Effector memory CD8-positive, alpha-beta T cell (primary cell): ENCODE results near the gene TEX14.
A peak's percentile ranks its signal among the peaks of the same experiment; 100 is the strongest.

Experiments used
- ATAC-seq: fragments of 150-1000 bp; cut with Tn5 transposase; replicated peaks from 2 replicates; pipeline ENCODE4 v1.10.0; 2021; ENCODE audit warnings: mild to moderate bottlenecking, moderate library complexity
- DNase-seq, 3 experiments: peaks; one replicate each; pipeline ENCODE4 v3.0.0; 2021
- H3K27ac Mint-ChIP-seq, 2 donors: one replicate each; pipeline ENCODE4 v1.8.0; 2022; ENCODE audit warnings: mild to moderate bottlenecking in 2 of 2, mixed read lengths in 2 of 2, moderate library complexity in 2 of 2
- H3K27me3 Mint-ChIP-seq, 2 donors: one replicate each; pipeline ENCODE4 v1.8.0; 2022; ENCODE audit warnings: mixed read lengths in 2 of 2
- H3K36me3 Mint-ChIP-seq: one replicate; pipeline ENCODE4 v1.8.0; 2022; ENCODE audit warnings: mild to moderate bottlenecking, moderate library complexity, mixed read lengths; ENCODE audit not compliant: insufficient read depth
- H3K4me1 Mint-ChIP-seq, 2 donors: one replicate each; pipeline ENCODE4 v1.8.0; 2022; ENCODE audit warnings: low read depth in 2 of 2, mixed read lengths in 2 of 2
- H3K4me3 Mint-ChIP-seq, 2 donors: one replicate each; pipeline ENCODE4 v1.8.0; 2022; ENCODE audit warnings: mild to moderate bottlenecking in 2 of 2, mixed read lengths in 2 of 2, moderate library complexity in 2 of 2
- H3K9me3 Mint-ChIP-seq, 2 donors: one replicate each; pipeline ENCODE4 v1.8.0; 2022; ENCODE audit warnings: mixed read lengths in 2 of 2

TEX14 gene

DNA sequence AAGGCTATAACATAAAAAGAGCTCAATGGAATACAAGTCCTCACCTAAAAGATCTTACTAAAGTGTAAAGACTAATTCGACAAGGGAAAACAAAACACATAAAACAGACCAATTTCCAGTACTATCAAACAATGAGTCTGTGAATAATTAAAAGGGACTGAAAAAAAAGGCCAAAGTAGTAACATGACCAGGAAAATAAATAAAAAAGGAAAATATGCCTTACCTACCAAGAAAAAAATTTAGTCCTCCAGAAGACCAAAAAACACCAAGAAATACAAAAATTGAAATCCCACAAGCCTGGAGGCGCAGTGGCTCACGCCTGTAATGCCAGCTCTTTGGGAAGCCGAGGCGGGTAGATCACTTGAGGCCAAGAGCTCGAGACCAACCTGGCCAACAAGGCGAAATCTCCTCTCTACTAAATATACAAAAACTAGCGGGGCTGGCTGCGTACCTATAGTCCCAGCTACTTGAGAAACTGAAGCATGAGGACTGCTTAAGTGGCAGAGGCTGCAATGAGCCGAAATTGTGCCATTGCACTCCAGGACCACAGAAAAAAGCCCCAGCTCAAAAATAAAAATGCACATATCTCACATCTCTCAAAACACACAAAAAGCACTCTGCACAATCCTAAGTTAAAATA lies 60.8 kb downstream of the TEX14 start:
- Mint-ChIP-seq H3K36me3 (peaks cover 16% of the 10 kb centered on the region), H3K4me1 (peaks cover 0 to 5% of the 10 kb centered on the region in 2 donors), H3K9me3 (no peaks in the 10 kb centered on the region), H3K27me3 (no peaks in the 10 kb centered on the region), H3K4me3 (no peak overlapping the region), H3K27ac (no peak overlapping the region)
- ATAC-seq (no peak), DNase-seq (peak; percentile 7 to 17 (median 11))

DNA sequence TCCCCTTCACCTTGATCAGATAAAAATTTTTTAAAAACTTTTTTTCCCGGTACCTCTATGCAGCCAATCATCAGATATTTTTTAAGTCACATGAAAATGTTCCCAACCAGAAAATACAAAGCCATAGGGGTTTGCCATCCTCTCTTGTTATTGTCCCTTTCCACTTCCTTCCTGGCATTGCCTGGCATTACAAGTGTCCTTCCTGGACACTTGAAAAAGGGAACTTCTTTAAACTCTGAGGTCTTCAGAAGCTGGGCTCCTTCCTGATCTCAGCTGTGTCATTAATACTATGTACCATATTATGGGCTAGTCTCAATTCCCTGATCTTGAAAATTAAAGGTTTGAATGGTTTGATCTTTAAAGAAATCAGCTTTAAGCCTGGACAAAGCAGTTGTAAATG lies 64.9 kb downstream of the TEX14 start:
- H3K4me1 Mint-ChIP-seq: peaks cover 0 to 5% of the 10 kb centered on the region in 2 donors
- H3K27ac Mint-ChIP-seq: no peak overlapping the region
- DNase-seq: no peak

DNA sequence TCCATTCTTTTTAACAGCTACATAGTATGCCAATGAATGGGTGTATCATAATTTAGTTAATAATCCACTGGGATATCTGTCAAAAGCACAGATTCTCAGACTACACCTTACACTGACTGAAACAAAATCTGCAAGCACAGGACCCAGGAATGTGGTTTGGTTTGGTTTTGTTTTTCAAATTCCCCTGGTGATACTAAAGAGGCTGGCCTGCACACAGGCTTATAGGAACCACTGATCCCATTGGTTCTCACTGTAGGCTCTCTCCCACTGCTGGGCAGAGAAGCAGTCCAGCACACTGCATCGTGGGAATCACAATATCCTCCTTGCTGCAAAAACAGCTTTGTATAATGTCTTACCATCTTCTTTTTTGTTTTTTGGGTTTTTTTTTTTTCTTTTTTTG lies 67.1 kb downstream of the TEX14 start:
- no peaks in the 10 kb centered on the region for H3K9me3 Mint-ChIP-seq
- H3K27me3 Mint-ChIP-seq: peaks cover 0 to 3% of the 10 kb centered on the region in 2 donors
- DNase-seq (no peak), ATAC-seq (no peak)
- peaks cover 9% of the 10 kb centered on the region for H3K36me3 Mint-ChIP-seq
- H3K4me3 Mint-ChIP-seq: no peak overlapping the region
- H3K27ac Mint-ChIP-seq: no peak overlapping the region
- H3K4me1 Mint-ChIP-seq: no peaks in the 10 kb centered on the region

More for the DNA sequence above, 64.9 kb downstream of the TEX14 start:
- Mint-ChIP-seq H3K27me3 (no peaks in the 10 kb centered on the region), H3K9me3 (no peaks in the 10 kb centered on the region), H3K4me3 (no peak overlapping the region), H3K36me3 (peaks cover 18% of the 10 kb centered on the region)
- no peak for ATAC-seq

DNA sequence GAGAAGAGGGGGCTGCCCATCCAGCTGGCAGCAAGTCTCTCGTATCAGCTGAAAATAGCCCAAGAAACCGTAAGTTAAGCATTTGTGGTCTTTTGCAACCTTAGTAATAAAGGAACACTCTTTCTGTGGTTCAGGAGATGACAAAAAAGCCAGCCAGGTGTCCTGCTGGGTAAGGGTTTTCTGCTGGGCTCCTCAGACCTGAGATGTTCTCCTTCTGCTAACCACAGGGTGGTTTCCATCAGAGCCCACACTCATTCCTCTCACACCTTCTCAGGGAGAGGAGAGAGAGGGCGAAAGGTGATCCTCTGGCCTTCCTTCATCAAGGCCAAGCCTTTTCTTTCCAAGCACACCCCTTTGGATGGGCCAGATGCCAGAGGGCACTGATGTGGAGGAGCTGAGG lies 70.7 kb downstream of the TEX14 start:
- H3K9me3 Mint-ChIP-seq: no peaks in the 10 kb centered on the region
- H3K27ac Mint-ChIP-seq: no peak overlapping the region
- DNase-seq (no peak), ATAC-seq (peak; percentile 26)
- H3K4me1 Mint-ChIP-seq: peaks cover 0 to 2% of the 10 kb centered on the region in 2 donors
- peaks cover 7% of the 10 kb centered on the region for H3K36me3 Mint-ChIP-seq
- H3K4me3 Mint-ChIP-seq: no peak overlapping the region
- peaks cover 0 to 6% of the 10 kb centered on the region in 2 donors for H3K27me3 Mint-ChIP-seq

DNA sequence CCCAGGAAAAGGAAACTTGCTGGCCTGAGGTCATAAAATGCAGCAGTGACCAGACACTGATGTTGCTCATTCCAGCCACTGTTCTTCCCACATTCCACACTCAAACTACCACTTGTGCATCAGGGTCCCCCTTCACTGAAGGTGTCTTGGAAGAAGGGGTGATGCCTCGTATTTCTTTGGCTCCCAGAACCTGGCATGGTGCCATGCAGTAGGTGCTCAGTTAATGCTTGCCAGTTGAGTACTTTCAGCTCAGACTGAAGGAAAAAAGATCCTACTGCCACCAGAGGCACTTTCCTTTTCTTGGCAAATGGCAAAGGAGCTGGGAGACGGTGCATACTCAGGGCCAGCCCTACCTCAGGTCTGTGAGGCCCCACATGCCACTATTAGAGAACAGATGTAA lies 73.5 kb downstream of the TEX14 start:
- Mint-ChIP-seq H3K9me3 (no peaks in the 10 kb centered on the region), H3K4me3 (no peak overlapping the region), H3K4me1 (peaks cover 3 to 4% of the 10 kb centered on the region in 2 donors), H3K27ac (no peak overlapping the region), H3K36me3 (peaks cover 3% of the 10 kb centered on the region), H3K27me3 (peaks cover 0 to 6% of the 10 kb centered on the region in 2 donors)
- no peak for DNase-seq
- no peak for ATAC-seq

DNA sequence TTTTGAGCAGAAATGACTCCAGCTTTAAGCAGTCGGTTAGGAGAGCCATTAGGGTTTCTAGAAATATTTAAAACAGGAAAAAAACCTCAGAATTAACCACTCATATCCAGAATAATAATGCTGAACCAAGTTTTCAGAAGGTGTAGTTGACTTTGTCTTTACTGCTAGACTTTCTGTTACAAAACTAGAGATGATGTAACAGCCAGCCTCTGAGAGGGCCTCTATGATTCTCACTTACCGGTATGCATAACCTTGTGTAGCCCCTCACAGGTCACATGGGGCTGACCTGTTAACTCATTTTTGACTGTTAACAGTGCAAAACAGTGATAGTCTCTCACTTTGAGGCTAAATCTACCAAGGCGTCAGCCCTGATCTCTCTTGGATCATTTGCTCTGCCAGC lies 74.3 kb downstream of the TEX14 start:
- no peak for ATAC-seq
- DNase-seq: no peak
- H3K27me3 Mint-ChIP-seq: peaks cover 0 to 6% of the 10 kb centered on the region in 2 donors
- no peaks in the 10 kb centered on the region for H3K9me3 Mint-ChIP-seq
- peaks cover 9% of the 10 kb centered on the region for H3K36me3 Mint-ChIP-seq
- H3K4me1 Mint-ChIP-seq: peaks cover 3 to 4% of the 10 kb centered on the region in 2 donors
- no peak overlapping the region for H3K4me3 Mint-ChIP-seq
- H3K27ac Mint-ChIP-seq: no peak overlapping the region

- Mint-ChIP-seq H3K9me3 (no peaks in the 10 kb centered on the region), H3K4me1 (peaks cover 3 to 4% of the 10 kb centered on the region in 2 donors), H3K27me3 (peaks cover 0 to 6% of the 10 kb centered on the region in 2 donors), H3K27ac (peak overlapping the region; percentile 23 to 59), H3K4me3 (no peak overlapping the region), H3K36me3 (peaks cover 12% of the 10 kb centered on the region)
- ATAC-seq (no peak), DNase-seq (no peak)
Measured at GRCh38 chr17:58615768-58616659, 75.8 kb downstream of the TEX14 start.

DNA sequence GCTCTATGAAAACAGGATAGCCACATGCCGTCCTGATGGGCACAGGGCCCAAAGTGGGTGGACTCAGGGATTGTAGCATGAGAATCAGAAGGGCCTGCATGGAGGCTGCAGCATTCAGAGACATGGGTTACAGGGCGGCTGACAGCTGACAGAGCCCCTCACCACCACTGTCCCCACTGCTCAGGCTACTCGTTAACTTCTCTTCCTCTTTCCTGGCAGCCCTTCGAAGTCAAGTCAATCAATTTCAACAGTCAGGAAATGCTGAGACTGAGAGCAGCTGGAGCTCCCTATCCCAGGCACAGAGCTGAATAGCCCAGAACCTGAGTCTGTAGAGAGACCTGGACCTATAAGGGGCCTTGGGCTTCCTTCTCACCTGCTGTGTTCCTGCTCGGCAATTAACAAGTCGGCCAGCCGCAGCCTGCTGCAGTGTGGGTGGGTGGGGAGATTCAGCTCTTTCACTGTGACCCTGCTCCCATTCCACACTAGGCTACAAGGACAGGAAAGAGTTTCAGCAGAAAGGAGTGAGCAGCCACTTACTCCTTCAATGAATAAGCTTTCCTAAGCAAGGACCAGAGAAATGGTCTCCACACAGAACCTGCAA lies 76.9 kb downstream of the TEX14 start:
- Mint-ChIP-seq H3K9me3 (no peaks in the 10 kb centered on the region), H3K27me3 (peaks cover 0 to 5% of the 10 kb centered on the region in 2 donors)

GRCh38 chr17:58611331-58611730 lies 80.5 kb downstream of the TEX14 start:
- no peak overlapping the region for H3K4me3 Mint-ChIP-seq
- no peaks in the 10 kb centered on the region for H3K9me3 Mint-ChIP-seq
- no peaks in the 10 kb centered on the region for H3K27me3 Mint-ChIP-seq
- H3K4me1 Mint-ChIP-seq: peaks cover 3% of the 10 kb centered on the region in 2 donors
- peaks cover 10% of the 10 kb centered on the region for H3K36me3 Mint-ChIP-seq
- no peak for DNase-seq
- no peak for ATAC-seq
- H3K27ac Mint-ChIP-seq: no peak overlapping the region

More for the DNA sequence above, 76.9 kb downstream of the TEX14 start:
- Mint-ChIP-seq H3K4me1 (peaks cover 3 to 4% of the 10 kb centered on the region in 2 donors), H3K4me3 (no peak overlapping the region), H3K36me3 (peaks cover 12% of the 10 kb centered on the region), H3K27ac (no peak overlapping the region)
- DNase-seq (no peak), ATAC-seq (no peak)

DNA sequence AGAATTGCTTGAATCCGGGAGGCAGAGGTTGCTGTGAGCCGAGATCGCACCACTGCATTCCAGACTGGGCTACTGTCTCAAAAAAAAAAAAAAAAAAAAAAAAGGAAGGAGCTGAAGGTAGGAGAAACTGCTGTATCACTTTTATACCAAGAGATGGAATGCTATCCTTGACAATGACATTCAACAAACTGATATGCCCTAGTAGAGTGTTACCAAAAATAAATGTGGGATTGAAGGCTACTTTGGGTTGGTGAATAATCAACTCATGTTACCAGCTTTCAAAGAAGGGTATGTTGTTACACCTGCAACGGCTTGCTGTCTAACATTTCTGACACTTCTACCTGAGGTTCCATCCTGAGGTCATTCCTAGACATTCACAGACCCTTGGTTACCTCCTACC lies 84.9 kb downstream of the TEX14 start:
- H3K36me3 Mint-ChIP-seq: no peaks in the 10 kb centered on the region
- no peaks in the 10 kb centered on the region for H3K4me1 Mint-ChIP-seq
- no peaks in the 10 kb centered on the region for H3K27me3 Mint-ChIP-seq
- H3K9me3 Mint-ChIP-seq: no peaks in the 10 kb centered on the region
- ATAC-seq (no peak), DNase-seq (no peak)
- H3K27ac Mint-ChIP-seq: no peak overlapping the region
- no peak overlapping the region for H3K4me3 Mint-ChIP-seq

GRCh38 chr17:58605986-58606385 lies 85.9 kb downstream of the TEX14 start:
- Mint-ChIP-seq H3K36me3 (no peaks in the 10 kb centered on the region), H3K4me1 (no peaks in the 10 kb centered on the region), H3K4me3 (no peak overlapping the region), H3K9me3 (no peaks in the 10 kb centered on the region), H3K27ac (no peak overlapping the region), H3K27me3 (no peaks in the 10 kb centered on the region)
- no peak for ATAC-seq
- DNase-seq: no peak

DNA sequence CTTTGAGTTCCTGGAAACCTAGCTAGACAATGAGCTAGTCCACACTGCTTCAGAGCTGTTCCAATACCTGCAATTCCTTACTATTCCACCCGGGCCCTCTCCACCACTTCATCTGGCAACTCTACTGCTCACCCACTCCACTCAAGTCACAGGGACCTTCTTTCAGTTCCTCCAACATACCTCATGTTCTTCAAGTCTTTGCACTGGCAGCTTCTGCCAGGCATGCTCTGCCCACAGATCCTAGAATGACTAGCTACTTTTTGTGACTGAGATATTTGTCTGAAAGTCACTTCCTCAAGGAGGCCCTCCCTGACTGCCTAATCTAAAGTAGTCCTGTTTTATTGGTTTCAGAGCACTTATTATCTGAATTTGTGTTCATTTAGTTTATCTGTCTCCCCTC lies 86.4 kb downstream of the TEX14 start:
- Mint-ChIP-seq H3K4me3 (no peak overlapping the region), H3K4me1 (no peaks in the 10 kb centered on the region), H3K9me3 (no peaks in the 10 kb centered on the region), H3K36me3 (no peaks in the 10 kb centered on the region), H3K27ac (no peak overlapping the region), H3K27me3 (no peaks in the 10 kb centered on the region)
- DNase-seq: no peak
- ATAC-seq: no peak

DNA sequence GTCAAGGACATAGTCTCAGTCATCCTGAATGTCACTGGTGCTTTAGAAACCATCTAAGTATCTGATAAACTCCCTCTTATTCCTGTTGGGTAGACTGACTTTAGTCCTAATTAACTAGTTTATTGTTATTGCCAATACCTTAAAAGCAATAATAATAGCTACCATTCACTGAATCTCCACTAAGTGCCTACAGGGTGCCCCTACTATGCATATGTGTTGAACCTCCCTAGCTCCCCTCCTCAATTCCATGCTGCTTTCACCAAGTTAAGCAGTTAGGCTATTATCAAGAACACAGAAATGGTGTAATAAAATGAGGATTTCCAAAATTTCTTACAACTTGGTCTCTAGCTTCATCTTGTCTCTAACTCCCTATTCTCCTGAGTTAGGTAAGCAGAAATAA lies 89.9 kb downstream of the TEX14 start:
- Mint-ChIP-seq H3K4me1 (no peaks in the 10 kb centered on the region), H3K9me3 (no peaks in the 10 kb centered on the region), H3K4me3 (no peak overlapping the region), H3K36me3 (no peaks in the 10 kb centered on the region), H3K27me3 (peaks cover 0 to 8% of the 10 kb centered on the region in 2 donors), H3K27ac (no peak overlapping the region)
- DNase-seq: no peak
- no peak for ATAC-seq
